RKO (cell line): ENCODE data around the gene ALDH3B1.
A peak's percentile ranks its signal among the peaks of the same experiment; 100 is the strongest.

Source experiments
- DNase-seq: peaks from one replicate; pipeline ENCODE4 v3.0.0-alpha.2; 2016; ENCODE audit warnings: low spot score

ALDH3B1 gene

GRCh38 chr11:68032997-68033707 is 23.0 kb downstream of the ALDH3B1 start:
- no peak for DNase-seq

- no peak for DNase-seq
These were observed 23.6 kb downstream of the ALDH3B1 start for GRCh38 chr11:68033708-68034045.

- no peak for DNase-seq
These were observed 25.2 kb downstream of the ALDH3B1 start for GRCh38 chr11:68035266-68035876.

GRCh38 chr11:68036141-68036716 is 26.1 kb downstream of the ALDH3B1 start:
- no peak for DNase-seq

GRCh38 chr11:68036717-68037239 is 26.7 kb downstream of the ALDH3B1 start:
- DNase-seq: no peak

GRCh38 chr11:68037411-68038225 is 27.5 kb downstream of the ALDH3B1 start:
- DNase-seq: no peak

- DNase-seq: peak; percentile 43
These were observed 28.1 kb downstream of the ALDH3B1 start for GRCh38 chr11:68038226-68038717.

- peak; percentile 88 for DNase-seq
These were observed 28.8 kb downstream of the ALDH3B1 start, which contains the start of gene TCIRG1 for GRCh38 chr11:68038718-68039525. TCIRG1 (plus strand) TSS chr11:68039025; CDS start chr11:68041272, 2,247 bp downstream.

GRCh38 chr11:68039526-68040086 is 29.5 kb downstream of the ALDH3B1 start:
- no peak for DNase-seq

GRCh38 chr11:68040101-68040956 is 30.2 kb downstream of the ALDH3B1 start:
- DNase-seq: peak; percentile 76

- DNase-seq: no peak
These were observed 30.9 kb downstream of the ALDH3B1 start for GRCh38 chr11:68040957-68041591.

- no peak for DNase-seq
These were observed 31.6 kb downstream of the ALDH3B1 start for GRCh38 chr11:68041617-68042218.

GRCh38 chr11:68042219-68043028 is 32.3 kb downstream of the ALDH3B1 start:
- DNase-seq: no peak

- no peak for DNase-seq
These were observed 32.9 kb downstream of the ALDH3B1 start for GRCh38 chr11:68043029-68043348.

- no peak for DNase-seq
These were observed 33.4 kb downstream of the ALDH3B1 start for GRCh38 chr11:68043349-68044144.

- no peak for DNase-seq
These were observed 34.2 kb downstream of the ALDH3B1 start for GRCh38 chr11:68044145-68044813.

GRCh38 chr11:68044898-68045351 is 34.8 kb downstream of the ALDH3B1 start:
- DNase-seq: no peak
